OCI-LY1 (cell line): ENCODE measurements around the gene SLC27A6.
"Not testable (repeated sequence)": the region's sequence is repeated elsewhere in the genome, so short reads cannot be mapped to it uniquely, and the experiment has no call there.

Experiments
- H2AFZ ChIP-seq: fragments of 200-600 bp; sonication (generic), shearing (Covaris generic); 2 replicates; pipeline ENCODE4 v1.6.0; 2014; ENCODE audit warnings: antibody characterized with exemption, mild to moderate bottlenecking, low read length
- H3F3A ChIP-seq: fragments of 200-600 bp; sonication (generic), shearing (Covaris generic); 2 replicates; pipeline ENCODE4 v1.6.0; 2014; ENCODE audit warnings: mild to moderate bottlenecking, antibody characterized with exemption, low read length, moderate library complexity; ENCODE audit not compliant: insufficient read depth
- H3K27ac ChIP-seq: fragments of 200-600 bp; sonication (generic); 2 replicates; pipeline ENCODE4 v1.5.1; 2014; ENCODE audit warnings: low read length, mixed run types, mild to moderate bottlenecking, low read depth; ENCODE audit not compliant: poor library complexity, severe bottlenecking
- H3K27me3 ChIP-seq: fragments of 200-600 bp; sonication (generic); 2 replicates; pipeline ENCODE4 v1.6.0; 2014; ENCODE audit warnings: antibody characterized with exemption, mild to moderate bottlenecking, low read length, moderate library complexity; ENCODE audit not compliant: insufficient read depth
- H3K36me3 ChIP-seq: fragments of 200-600 bp; sonication (generic); 2 replicates; pipeline ENCODE4 v1.6.1; 2014; ENCODE audit warnings: mild to moderate bottlenecking, antibody characterized with exemption, low read length, moderate library complexity, mixed read lengths; ENCODE audit not compliant: insufficient read depth
- H3K4me1 ChIP-seq: fragments of 200-600 bp; sonication (generic); 2 replicates; pipeline ENCODE4 v1.5.1; 2014; ENCODE audit warnings: mild to moderate bottlenecking, low read length, moderate library complexity; ENCODE audit not compliant: insufficient read depth, severe bottlenecking
- H3K4me2 ChIP-seq: fragments of 200-600 bp; sonication (generic), shearing (Covaris generic); 2 replicates; pipeline ENCODE4 v1.6.1; 2014; ENCODE audit warnings: low read length
- H3K4me3 ChIP-seq: fragments of 200-600 bp; sonication (generic); 2 replicates; pipeline ENCODE4 v1.5.1; 2014; ENCODE audit warnings: low read length, low read depth, mild to moderate bottlenecking, mixed read lengths; ENCODE audit not compliant: poor library complexity, severe bottlenecking
- H3K79me2 ChIP-seq: fragments of 200-600 bp; shearing (Covaris generic); 2 replicates; pipeline ENCODE4 v1.6.1; 2016; ENCODE audit warnings: mixed run types, low read length, mixed read lengths; ENCODE audit not compliant: insufficient read depth
- H3K9ac ChIP-seq: fragments of 200-600 bp; sonication (generic), shearing (Covaris generic); 2 replicates; pipeline ENCODE4 v1.6.1; 2014; ENCODE audit warnings: mild to moderate bottlenecking, low read length, mixed read lengths
- H3K9me2 ChIP-seq: fragments of 200-600 bp; sonication (generic), shearing (Covaris generic); 2 replicates; pipeline ENCODE4 v1.6.1; 2014; ENCODE audit warnings: low read depth, mild to moderate bottlenecking, low read length, mixed read lengths
- H3K9me3 ChIP-seq: fragments of 200-600 bp; shearing (Covaris generic); 2 replicates; pipeline ENCODE4 v1.6.1; 2014; ENCODE audit warnings: low read length, mixed read lengths
- H4K20me1 ChIP-seq: fragments of 200-600 bp; sonication (generic), shearing (Covaris generic); 2 replicates; pipeline ENCODE4 v1.6.0; 2016; ENCODE audit warnings: mild to moderate bottlenecking, low read length; ENCODE audit not compliant: insufficient read depth
- EZH2 ChIP-seq: fragments of 200-600 bp; sonication (generic), shearing (Covaris generic); IDR thresholded peaks from 2 replicates; pipeline ENCODE4 v1.8.0; 2017; ENCODE audit warnings: borderline replicate concordance, mixed run types, mild to moderate bottlenecking, antibody characterized with exemption, low read length, moderate library complexity, mixed read lengths
- TF ChIP-seq, protein P1 (sequence below): fragments of 200-600 bp; sonication (generic), shearing (Covaris generic); IDR thresholded peaks from 2 replicates; pipeline ENCODE4 v1.5.1; 2017; ENCODE audit warnings: mild to moderate bottlenecking, antibody characterized with exemption, low read length, moderate library complexity, mixed read lengths

Gene SLC27A6

DNA sequence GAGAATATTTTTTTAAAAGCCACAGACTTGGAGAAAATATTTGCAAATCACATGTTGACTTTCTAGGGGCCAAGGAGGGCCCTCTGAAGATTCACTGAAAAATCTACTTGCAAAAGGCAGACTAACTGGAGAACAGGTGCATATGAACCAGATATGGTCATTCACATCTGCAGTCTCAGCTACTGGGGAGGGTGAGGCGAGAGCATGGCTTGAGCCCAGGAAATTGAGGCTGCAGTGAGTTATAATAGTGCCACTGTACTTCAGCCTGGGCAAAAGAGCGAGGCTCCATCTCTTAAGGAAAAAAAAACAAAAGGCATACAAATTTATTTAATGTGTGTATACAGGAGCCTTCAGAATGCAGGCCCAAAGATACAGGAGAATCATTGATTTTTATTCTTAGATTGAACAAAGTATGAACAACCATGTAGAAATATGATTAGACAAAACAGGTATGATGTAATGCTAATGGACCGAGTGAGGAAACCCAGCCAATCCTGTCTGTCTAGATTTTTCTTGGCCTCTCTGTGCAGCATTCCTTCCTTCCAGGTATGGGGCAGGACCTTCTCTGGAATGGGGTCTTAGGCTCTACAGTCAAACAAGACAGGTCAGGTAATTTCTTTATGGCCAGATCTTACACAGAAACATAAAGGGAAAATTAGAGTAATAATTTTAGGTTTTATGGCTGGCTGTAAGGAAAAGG, 15.3 kb upstream of the SLC27A6 start:
- no peak overlapping the region for H3K9ac ChIP-seq
- H3K4me2 ChIP-seq, result no peak overlapping the region
- no peaks in the 10 kb centered on the region for H3K27me3 ChIP-seq
- no peaks in the 10 kb centered on the region for H3F3A ChIP-seq
- H3K4me3 ChIP-seq, result no peak overlapping the region
- no peak overlapping the region for H3K27ac ChIP-seq
- TF ChIP-seq, protein P1, sequence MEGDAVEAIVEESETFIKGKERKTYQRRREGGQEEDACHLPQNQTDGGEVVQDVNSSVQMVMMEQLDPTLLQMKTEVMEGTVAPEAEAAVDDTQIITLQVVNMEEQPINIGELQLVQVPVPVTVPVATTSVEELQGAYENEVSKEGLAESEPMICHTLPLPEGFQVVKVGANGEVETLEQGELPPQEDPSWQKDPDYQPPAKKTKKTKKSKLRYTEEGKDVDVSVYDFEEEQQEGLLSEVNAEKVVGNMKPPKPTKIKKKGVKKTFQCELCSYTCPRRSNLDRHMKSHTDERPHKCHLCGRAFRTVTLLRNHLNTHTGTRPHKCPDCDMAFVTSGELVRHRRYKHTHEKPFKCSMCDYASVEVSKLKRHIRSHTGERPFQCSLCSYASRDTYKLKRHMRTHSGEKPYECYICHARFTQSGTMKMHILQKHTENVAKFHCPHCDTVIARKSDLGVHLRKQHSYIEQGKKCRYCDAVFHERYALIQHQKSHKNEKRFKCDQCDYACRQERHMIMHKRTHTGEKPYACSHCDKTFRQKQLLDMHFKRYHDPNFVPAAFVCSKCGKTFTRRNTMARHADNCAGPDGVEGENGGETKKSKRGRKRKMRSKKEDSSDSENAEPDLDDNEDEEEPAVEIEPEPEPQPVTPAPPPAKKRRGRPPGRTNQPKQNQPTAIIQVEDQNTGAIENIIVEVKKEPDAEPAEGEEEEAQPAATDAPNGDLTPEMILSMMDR, result no peak
- TF ChIP-seq EZH2, result no peak
- H3K4me1 ChIP-seq, result no peaks in the 10 kb centered on the region
- H4K20me1 ChIP-seq, result no peaks in the 10 kb centered on the region
- H3K9me2 ChIP-seq, result no peaks in the 10 kb centered on the region
- H3K36me3 ChIP-seq, result no peaks in the 10 kb centered on the region
- H3K79me2 ChIP-seq, result no peaks in the 10 kb centered on the region
- no peaks in the 10 kb centered on the region for H3K9me3 ChIP-seq
- H2AFZ ChIP-seq, result no peak overlapping the region

GRCh38 chr5:128951301-128951700, 14.0 kb upstream of the SLC27A6 start:
- not testable (repeated sequence) for H3K79me2 ChIP-seq, H3F3A ChIP-seq, H3K9ac ChIP-seq, H3K27ac ChIP-seq, H3K4me1 ChIP-seq, H4K20me1 ChIP-seq, H3K27me3 ChIP-seq, H3K9me2 ChIP-seq, H3K4me3 ChIP-seq, H2AFZ ChIP-seq, H3K36me3 ChIP-seq, H3K9me3 ChIP-seq, H3K4me2 ChIP-seq

GRCh38 chr5:128956164-128956563, 9.1 kb upstream of the SLC27A6 start:
- Histone ChIP-seq H3K27ac (no peak overlapping the region), H3K27me3 (no peaks in the 10 kb centered on the region), H3K79me2 (no peaks in the 10 kb centered on the region), H3K9me3 (no peaks in the 10 kb centered on the region), H4K20me1 (no peaks in the 10 kb centered on the region), H3K9ac (no peak overlapping the region), H3K4me2 (no peak overlapping the region), H2AFZ (no peak overlapping the region), H3F3A (no peaks in the 10 kb centered on the region), H3K36me3 (no peaks in the 10 kb centered on the region), H3K4me1 (no peaks in the 10 kb centered on the region), H3K4me3 (no peak overlapping the region), H3K9me2 (no peaks in the 10 kb centered on the region)
- no peak for TF ChIP-seq EZH2
- TF ChIP-seq, protein P1, result no peak

DNA sequence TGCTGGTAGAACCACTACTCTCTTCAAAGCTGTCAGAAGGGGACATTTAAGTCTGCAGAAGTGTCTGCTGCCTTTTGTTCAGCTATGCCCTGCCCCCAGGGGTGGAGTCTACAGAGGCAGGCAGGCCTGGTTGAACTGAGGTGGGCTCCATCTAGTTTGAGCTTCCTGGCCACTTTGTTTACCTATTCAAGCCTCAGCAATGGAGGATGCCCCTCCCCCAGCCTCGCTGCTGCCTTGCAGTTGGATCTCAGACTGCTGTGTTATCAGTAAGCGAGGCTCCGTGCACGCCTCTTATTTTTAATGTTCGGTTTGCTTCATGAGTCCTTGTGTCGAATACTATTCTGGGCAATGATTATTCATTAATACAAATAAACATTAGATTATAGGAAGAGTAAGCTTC, 3.1 kb upstream of the SLC27A6 start:
- Histone ChIP-seq H3K79me2 (no peaks in the 10 kb centered on the region), H3K9ac (no peak overlapping the region), H3K9me3 (no peaks in the 10 kb centered on the region), H3K4me2 (no peak overlapping the region), H3K27ac (no peak overlapping the region), H2AFZ (no peak overlapping the region), H3K36me3 (no peaks in the 10 kb centered on the region), H4K20me1 (no peaks in the 10 kb centered on the region), H3F3A (no peaks in the 10 kb centered on the region), H3K4me1 (no peaks in the 10 kb centered on the region), H3K4me3 (no peak overlapping the region), H3K9me2 (no peaks in the 10 kb centered on the region), H3K27me3 (no peaks in the 10 kb centered on the region)
- TF ChIP-seq EZH2, result no peak
- TF ChIP-seq, protein P1, result no peak
